Left forelimb (tissue), 1 donor: Measurements from ENCODE around the gene PRRC1.
"Not testable (repeated sequence)": the region's sequence is repeated elsewhere in the genome, so short reads cannot be mapped to it uniquely, and the experiment has no call there.

ENCODE experiments used
- DNase-seq: peaks from one replicate; pipeline ENCODE4 v3.0.0-alpha.2; 2018; ENCODE audit warnings: low spot score

PRRC1 gene

GRCh38 chr5:127545249-127545648 is 27.8 kb downstream of the PRRC1 start:
- not testable (repeated sequence) for DNase-seq

- DNase-seq, result no peak
Observed at GRCh38 chr5:127549551-127549950, 32.1 kb downstream of the PRRC1 start.

- DNase-seq, result no peak
Observed at GRCh38 chr5:127550652-127551409, 33.4 kb downstream of the PRRC1 start.

GRCh38 chr5:127551410-127552041 is 34.1 kb downstream of the PRRC1 start:
- no peak for DNase-seq

GRCh38 chr5:127555826-127556225 is 38.4 kb downstream of the PRRC1 start:
- DNase-seq, result no peak

GRCh38 chr5:127556609-127557334 is 39.3 kb downstream of the PRRC1 start:
- no peak for DNase-seq

- no peak for DNase-seq
Observed at GRCh38 chr5:127558273-127558672, 40.8 kb downstream of the PRRC1 start.

GRCh38 chr5:127561254-127561653 is 43.8 kb downstream of the PRRC1 start:
- DNase-seq, result no peak

- no peak for DNase-seq
Observed at GRCh38 chr5:127562252-127562651, 44.8 kb downstream of the PRRC1 start.

GRCh38 chr5:127563136-127563535 is 45.7 kb downstream of the PRRC1 start:
- no peak for DNase-seq

- DNase-seq, result no peak
Observed at GRCh38 chr5:127564002-127564769, 46.7 kb downstream of the PRRC1 start.

GRCh38 chr5:127565586-127566270 is 48.3 kb downstream of the PRRC1 start:
- no peak for DNase-seq

- no peak for DNase-seq
Observed at GRCh38 chr5:127567026-127567768, 49.8 kb downstream of the PRRC1 start.

GRCh38 chr5:127568166-127568565 is 50.7 kb downstream of the PRRC1 start:
- no peak for DNase-seq

- DNase-seq, result not testable (repeated sequence)
Observed at GRCh38 chr5:127569471-127569870, 52.0 kb downstream of the PRRC1 start.

GRCh38 chr5:127571314-127572131 is 54.1 kb downstream of the PRRC1 start:
- DNase-seq, result no peak

- DNase-seq, result no peak
Observed at GRCh38 chr5:127572930-127573329, 55.5 kb downstream of the PRRC1 start.

- no peak for DNase-seq
Observed at GRCh38 chr5:127574852-127575679, 57.6 kb downstream of the PRRC1 start.

GRCh38 chr5:127577458-127577857 is 60.0 kb downstream of the PRRC1 start:
- DNase-seq, result no peak
